BE2C (cell line): ENCODE data around the gene DDX52.

Experiments used
- DNase-seq: peaks from one replicate; pipeline ENCODE4 v3.0.0-alpha.2; 2020
- H3K27me3 ChIP-seq: fragments of 250-450 bp; sonication (Bioruptor Pico); 2 replicates; pipeline ENCODE4 v1.5.1; 2020; ENCODE audit warnings: mild to moderate bottlenecking
- H3K36me3 ChIP-seq: fragments of 250-450 bp; sonication (Bioruptor Pico); 2 replicates; pipeline ENCODE4 v1.5.1; 2020; ENCODE audit warnings: mild to moderate bottlenecking
- H3K4me1 ChIP-seq: fragments of 250-450 bp; sonication (Bioruptor Pico); 2 replicates; pipeline ENCODE4 v1.5.1; 2020
- H3K4me3 ChIP-seq: 2 replicates; pipeline ENCODE4 v1.5.1; 2011; ENCODE audit warnings: low read depth, low read length
- H3K9me3 ChIP-seq: fragments of 250-450 bp; sonication (Bioruptor Pico); 2 replicates; pipeline ENCODE4 v1.5.1; 2020
- TF ChIP-seq, protein P1 (sequence below): IDR thresholded peaks from 2 replicates; pipeline ENCODE4 v1.5.1; 2012; ENCODE audit warnings: mild to moderate bottlenecking, low read depth, low read length

Gene DDX52

GRCh38 chr17:37605813-37606505 lies 37.3 kb downstream of the DDX52 start:
- Histone ChIP-seq H3K4me3 (no peak overlapping the region), H3K4me1 (no peaks in the 10 kb centered on the region), H3K36me3 (peaks cover 4% of the 10 kb centered on the region; the same call in 1 of the 2 replicates), H3K27me3 (no peaks in the 10 kb centered on the region), H3K9me3 (no peaks in the 10 kb centered on the region)
- no peak for DNase-seq
- TF ChIP-seq, protein P1, sequence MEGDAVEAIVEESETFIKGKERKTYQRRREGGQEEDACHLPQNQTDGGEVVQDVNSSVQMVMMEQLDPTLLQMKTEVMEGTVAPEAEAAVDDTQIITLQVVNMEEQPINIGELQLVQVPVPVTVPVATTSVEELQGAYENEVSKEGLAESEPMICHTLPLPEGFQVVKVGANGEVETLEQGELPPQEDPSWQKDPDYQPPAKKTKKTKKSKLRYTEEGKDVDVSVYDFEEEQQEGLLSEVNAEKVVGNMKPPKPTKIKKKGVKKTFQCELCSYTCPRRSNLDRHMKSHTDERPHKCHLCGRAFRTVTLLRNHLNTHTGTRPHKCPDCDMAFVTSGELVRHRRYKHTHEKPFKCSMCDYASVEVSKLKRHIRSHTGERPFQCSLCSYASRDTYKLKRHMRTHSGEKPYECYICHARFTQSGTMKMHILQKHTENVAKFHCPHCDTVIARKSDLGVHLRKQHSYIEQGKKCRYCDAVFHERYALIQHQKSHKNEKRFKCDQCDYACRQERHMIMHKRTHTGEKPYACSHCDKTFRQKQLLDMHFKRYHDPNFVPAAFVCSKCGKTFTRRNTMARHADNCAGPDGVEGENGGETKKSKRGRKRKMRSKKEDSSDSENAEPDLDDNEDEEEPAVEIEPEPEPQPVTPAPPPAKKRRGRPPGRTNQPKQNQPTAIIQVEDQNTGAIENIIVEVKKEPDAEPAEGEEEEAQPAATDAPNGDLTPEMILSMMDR, result no peak

DNA sequence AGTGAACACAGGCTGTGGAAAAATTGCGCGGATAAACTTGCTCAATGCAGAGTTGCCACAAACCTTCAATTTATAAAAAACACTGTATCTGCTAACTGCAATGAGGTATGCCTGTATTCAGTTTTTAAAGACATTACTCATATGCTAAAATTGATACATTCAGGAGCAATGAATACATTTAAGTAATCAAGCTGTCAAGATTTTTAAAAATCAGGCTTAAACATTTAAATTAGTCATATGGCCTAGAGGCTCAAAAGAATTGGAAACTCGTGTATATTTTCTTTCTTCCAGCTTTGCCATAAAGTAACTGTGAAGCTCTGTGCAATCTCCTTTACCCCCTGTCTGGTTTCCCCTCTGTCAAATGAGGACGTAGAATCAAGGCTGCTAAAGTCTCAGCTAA lies 38.2 kb downstream of the DDX52 start:
- DNase-seq, result no peak
- Histone ChIP-seq H3K27me3 (no peaks in the 10 kb centered on the region), H3K4me1 (no peaks in the 10 kb centered on the region), H3K9me3 (no peaks in the 10 kb centered on the region), H3K4me3 (no peak overlapping the region), H3K36me3 (peaks cover 8% of the 10 kb centered on the region)
- TF ChIP-seq, protein P1, result no peak

GRCh38 chr17:37604556-37604955 lies 38.7 kb downstream of the DDX52 start:
- H3K27me3 ChIP-seq, result no peaks in the 10 kb centered on the region
- no peaks in the 10 kb centered on the region for H3K9me3 ChIP-seq
- peaks cover 12% of the 10 kb centered on the region for H3K36me3 ChIP-seq

GRCh38 chr17:37598145-37598544 lies 45.1 kb downstream of the DDX52 start:
- H3K9me3 ChIP-seq, result no peaks in the 10 kb centered on the region
- H3K4me1 ChIP-seq, result no peaks in the 10 kb centered on the region
- peaks cover 30% of the 10 kb centered on the region for H3K36me3 ChIP-seq
- no peaks in the 10 kb centered on the region for H3K27me3 ChIP-seq
- no peak overlapping the region for H3K4me3 ChIP-seq
- TF ChIP-seq, protein P1, result no peak
- no peak for DNase-seq

More at GRCh38 chr17:37604556-37604955, 38.7 kb downstream of the DDX52 start:
- no peak overlapping the region for H3K4me3 ChIP-seq
- no peak for DNase-seq
- no peaks in the 10 kb centered on the region for H3K4me1 ChIP-seq
- TF ChIP-seq, protein P1, result no peak

DNA sequence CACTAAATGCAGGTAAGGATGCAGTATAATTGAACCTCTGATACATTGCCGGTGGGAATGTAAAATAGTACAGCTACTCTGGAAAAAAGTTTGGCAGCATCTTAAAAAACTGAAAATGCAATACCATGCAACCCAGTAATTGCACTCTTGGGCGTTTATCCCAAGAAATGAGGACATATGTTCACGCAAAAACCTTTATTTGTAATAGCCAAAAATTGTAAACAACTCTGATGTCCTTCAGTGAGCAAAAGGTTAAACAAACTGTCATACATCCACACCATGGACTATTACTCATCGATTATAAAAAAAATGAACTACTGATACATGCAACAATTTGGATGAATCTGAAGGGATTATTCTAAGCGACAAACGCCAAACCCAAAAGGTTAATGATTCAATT lies 51.0 kb downstream of the DDX52 start:
- Histone ChIP-seq H3K4me1 (no peaks in the 10 kb centered on the region), H3K4me3 (no peak overlapping the region), H3K27me3 (no peaks in the 10 kb centered on the region), H3K36me3 (peaks cover 26% of the 10 kb centered on the region), H3K9me3 (no peaks in the 10 kb centered on the region)
- DNase-seq, result no peak
- TF ChIP-seq, protein P1, result no peak

- TF ChIP-seq, protein P1, result no peak
- H3K36me3 ChIP-seq, result peaks cover 30% of the 10 kb centered on the region
- H3K4me3 ChIP-seq, result no peak overlapping the region
- no peaks in the 10 kb centered on the region for H3K27me3 ChIP-seq
- no peak for DNase-seq
- no peaks in the 10 kb centered on the region for H3K4me1 ChIP-seq
- no peaks in the 10 kb centered on the region for H3K9me3 ChIP-seq
These were observed 58.2 kb downstream of the DDX52 start for GRCh38 chr17:37585066-37585465.
